Stimulated activated CD4-positive, alpha-beta T cell treated with anti-CD3 and anti-CD28 coated beads, Interleukin-12 subunit alpha, Interleukin-12 subunit beta, amount 100 ng/mL, for 4 hours (primary cell): ENCODE measurements around the gene PEX16.
A peak's percentile ranks its signal among the peaks of the same experiment; 100 is the strongest.

ENCODE experiments used
- DNase-seq: peaks from one replicate; pipeline ENCODE4 v3.0.0-alpha.2; 2020

Gene PEX16

DNA sequence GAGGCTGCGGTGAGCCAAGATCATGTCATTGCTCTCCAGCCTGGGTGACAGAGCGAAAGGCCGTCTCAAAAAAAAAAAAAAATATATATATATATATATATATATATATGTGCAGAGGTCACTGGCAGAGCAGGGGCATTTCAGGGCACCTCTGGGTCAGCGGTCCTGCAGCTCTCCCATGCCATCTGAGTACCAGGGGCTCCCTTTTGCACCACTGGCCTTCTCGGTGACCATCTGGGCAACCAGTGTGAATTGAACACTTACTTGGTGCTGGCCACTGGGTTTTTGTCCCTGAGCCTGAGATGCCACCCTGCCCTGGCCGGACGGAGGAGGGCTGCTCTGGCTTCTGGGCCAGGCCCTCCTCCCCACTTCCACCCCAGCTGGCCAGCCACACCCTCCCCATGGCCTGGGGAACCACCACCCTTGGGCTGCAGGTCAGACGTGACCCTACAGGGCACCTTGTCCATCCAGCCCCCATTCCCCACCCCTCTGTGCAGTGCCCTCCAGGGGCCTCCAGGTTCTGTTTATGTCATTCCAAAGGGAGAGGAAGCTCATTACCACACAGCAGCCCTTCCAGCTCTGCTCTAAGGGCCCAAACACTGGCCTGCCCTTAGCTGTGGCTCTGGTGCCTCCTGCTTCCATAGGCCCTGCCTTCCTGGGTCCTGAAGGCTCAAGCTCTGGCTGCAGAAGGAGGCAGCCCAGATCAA lies 22.0 kb downstream of the PEX16 start:
- DNase-seq: no peak

DNA sequence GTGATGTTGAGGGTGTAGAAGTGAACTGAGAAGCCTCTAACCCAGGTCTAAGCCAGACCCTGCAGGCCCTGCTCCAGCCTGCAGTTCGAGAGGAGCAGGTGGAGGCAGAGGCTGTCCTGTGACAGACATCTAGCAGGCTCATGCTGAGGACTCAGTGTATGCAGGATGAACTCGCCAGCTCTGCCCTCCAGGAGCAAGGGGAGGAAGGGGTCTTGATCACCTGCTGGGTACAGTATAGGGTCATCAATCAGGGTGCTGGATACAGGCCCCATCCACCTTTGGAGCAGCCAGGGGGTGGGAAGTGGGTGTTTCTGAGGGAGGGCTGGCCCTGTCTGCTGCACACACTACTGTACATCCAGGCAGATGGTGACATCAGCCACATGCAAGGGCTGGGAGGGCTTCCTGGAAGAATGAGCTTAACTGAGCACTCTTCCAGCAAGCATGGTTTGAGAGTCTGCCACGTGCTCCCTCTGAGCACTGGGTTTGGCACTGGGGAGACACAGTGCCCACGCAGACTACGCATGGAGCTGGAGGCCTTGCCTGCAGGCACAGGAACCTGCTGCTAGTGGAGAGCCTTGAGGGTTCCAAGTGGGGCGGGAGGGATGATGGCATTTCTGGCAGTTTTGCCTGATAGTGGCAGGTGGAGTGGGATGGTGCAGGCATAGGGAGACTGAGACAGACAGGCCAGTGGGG lies 23.0 kb downstream of the PEX16 start:
- no peak for DNase-seq

- DNase-seq: no peak
Measured at GRCh38 chr11:45892856-45893255, 24.8 kb downstream of the PEX16 start.

- DNase-seq: no peak
Measured at GRCh38 chr11:45890886-45891550, 26.7 kb downstream of the PEX16 start.

GRCh38 chr11:45889966-45890365 lies 27.7 kb downstream of the PEX16 start:
- no peak for DNase-seq

- DNase-seq: no peak
Measured at GRCh38 chr11:45889555-45889954, 28.1 kb downstream of the PEX16 start.

DNA sequence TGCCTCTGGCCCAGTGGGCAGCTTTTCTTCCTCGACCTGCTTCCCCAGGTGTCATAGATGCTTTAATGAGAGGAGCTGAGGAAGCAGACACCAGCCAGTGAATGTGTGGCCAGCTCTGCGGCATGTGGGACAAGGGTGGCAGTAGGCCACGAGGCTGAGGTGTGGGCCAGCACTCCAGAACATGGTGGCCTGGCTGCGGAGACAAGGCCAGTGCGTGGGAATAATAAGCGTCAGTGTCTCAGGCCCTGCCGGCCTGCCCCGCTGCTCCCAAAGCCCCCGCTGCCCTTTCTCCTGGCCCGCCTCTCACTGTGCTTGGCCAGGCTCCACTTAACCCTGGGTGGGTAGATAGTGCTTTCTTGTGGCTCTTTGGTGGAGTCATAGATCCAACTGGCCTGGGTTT lies 30.1 kb downstream of the PEX16 start:
- DNase-seq: no peak

DNA sequence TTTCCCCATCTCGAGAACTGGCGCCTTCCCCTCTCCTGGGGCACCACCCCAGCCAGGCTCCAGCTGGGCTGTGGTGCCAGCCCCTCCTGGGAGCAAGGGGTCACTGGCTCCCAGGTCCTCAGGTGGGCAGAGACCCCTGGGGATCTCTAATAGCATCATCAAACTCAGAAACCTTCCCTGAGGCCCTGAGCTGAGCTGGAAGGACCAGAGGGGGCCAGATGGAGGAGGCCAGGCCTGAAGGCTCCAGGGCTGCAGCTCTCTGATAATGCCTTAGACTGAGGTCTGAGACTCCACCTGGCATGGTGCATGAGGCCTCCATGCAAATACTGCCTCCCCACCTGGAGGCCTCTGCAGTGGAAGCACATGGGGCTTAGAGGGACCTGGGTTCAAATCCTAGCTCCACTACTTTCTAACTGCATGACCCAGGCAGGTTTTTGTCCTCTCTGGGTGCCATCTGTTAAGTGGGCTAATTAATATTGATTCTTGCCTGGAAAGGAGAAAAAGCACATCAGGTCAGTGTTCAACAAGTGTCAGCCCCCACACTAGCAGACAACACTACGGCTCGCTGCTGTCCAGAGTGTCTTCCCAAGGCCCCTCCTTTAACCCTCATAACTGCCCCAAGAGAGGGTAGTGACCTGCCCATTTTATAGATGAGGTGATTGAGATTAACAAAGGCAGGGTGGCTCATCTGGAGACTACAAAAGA lies 30.7 kb downstream of the PEX16 start:
- no peak for DNase-seq

GRCh38 chr11:45885921-45886721 lies 31.6 kb downstream of the PEX16 start:
- no peak for DNase-seq

DNA sequence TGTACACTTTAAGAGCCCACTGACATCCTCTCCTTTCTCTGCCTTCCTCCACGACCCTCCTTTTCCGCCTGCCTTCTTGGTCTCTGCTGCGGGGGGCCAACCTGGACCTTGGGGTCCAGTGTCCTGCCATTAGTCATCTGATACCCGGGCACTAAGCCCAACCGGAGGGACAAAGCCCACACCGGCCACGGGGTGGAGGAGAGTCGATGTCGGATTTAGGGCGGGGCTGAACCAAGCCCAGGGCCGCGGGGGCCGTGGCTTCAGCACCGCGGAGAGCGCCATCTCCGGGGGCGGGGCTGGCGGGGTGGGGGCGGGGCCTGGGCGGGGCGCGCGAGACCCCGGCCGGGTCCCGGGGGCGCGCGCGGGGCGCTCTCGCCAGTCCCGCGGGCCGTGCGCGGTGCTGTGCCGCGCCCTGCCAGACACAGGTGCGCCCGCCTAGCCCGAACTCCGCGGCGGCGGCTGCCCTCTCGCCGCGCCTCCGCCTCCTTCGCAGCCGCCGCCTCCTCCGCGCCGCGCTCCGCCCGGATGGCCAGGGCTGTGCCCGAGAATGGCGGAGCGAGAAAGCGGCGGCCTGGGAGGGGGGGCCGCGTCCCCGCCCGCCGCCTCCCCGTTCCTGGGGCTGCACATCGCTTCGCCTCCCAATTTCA lies 32.3 kb downstream of the PEX16 start, which contains the start of gene MAPK8IP1:
Gene MAPK8IP1 (plus strand): TSS at position 378 of the 647 bp plus-strand sequence. CDS start 170 bp downstream, at position 548.
- peak; percentile 54 for DNase-seq

GRCh38 chr11:45884596-45885185 lies 33.0 kb downstream of the PEX16 start:
- no peak for DNase-seq

DNA sequence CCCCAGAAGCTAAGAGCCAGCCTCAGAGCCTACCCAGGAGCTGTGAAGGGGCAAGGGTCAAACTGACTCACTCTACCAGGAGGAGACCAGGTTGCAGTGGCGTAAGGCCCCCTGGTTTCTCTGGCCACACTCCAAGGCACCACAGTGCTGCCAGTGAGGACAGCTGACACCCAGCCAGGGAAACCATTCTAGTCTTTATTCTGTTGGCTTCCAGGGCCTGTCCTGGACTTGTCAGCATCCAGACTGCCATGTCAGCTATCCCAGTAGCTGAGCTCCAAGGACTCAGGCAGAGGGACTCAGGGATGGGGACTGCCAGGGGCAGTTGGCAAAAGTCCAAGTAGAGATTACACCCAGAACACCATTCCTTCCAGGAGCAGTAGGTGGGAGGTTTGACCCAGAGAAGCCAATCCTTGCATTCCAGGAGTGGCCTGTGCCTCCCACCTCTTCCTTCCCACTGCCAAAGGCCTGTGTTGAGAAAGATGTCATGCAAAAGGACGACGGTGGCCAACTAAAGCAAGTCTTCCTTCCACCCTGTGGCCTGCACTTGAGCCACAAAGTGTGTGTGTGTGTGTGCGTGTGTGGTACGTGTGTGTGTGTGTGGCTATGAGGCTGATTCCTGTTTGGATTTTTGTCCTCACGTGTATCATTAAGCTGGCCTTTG lies 35.8 kb downstream of the PEX16 start:
- no peak for DNase-seq

DNA sequence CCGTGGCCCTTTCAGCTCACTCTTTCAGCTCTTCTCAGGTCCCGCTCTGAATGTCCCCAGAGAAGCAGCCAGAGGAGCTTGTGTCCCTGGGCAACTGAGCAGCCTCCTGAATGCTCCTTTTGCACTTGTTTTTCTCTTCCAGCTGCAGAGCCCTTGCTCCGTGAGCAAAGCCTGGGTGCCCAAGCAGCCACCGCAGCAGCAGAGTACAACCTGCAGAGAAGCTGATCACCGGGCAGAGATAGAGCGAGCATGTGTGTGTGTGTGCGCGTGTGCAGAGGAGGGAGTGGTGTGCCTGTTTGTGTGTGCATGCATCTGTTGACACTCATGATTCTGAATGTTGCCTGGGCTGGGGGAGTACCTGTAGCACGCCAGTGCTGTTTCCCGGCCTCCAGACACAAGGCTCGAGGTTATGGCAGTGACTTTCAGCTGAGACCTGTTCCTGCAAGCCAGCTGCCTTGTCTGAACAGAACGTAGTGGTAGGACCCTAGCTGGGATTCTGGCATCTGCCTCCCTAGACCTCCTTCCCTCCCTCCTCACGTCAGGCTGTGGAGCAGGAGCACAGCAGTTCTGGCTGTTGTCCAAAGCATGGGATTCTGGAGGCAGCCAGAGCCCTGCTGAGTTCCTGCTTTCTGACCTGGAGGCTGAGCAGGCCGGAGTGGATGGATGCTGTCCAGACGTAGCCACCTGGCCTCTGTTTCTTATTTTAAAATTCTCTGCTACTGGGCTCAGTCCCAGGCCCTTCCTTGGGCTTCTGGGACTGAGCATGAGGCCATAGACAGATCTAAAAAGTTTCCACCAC lies 36.7 kb downstream of the PEX16 start:
- DNase-seq: no peak

DNA sequence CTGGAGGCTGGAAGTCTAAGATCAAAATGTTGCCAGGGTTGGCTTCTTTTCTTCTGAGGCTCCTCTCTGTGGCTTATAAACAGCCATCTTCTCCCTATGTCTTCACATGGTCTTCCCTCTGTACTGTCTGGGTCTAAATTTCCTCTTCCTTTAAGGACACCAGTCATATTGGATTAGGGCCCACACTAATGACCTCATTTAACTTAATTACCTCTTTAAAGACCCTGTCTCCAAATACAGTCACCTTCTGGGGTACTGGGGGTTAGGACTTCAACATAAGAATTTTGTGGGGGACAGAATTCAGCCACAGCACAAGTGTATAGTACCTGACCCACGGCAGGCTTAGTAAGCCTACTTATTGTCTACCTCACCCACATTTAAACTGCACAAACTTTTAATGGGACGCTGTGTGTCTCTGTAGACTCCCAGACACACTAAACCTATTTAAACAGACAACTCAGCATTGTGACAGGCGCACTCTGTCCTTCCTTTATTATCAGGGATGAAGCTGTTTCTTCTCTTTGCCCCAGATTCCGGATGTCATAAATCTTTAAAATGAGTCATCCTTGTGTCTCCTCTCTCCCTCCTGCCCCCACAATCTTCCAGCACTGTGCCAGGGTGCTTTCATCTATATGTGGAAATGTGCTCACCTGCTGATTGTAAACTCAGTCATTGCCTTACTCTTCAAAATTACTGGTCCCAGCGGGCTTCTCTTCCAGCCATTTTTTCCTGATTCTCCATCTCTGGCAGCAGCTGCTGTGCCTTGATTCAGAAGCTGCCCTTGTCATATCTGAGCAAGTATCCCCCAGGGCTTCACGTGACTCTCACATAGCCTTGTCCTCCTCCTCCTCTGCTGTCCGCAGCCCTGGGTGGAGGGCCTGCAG lies 37.6 kb downstream of the PEX16 start:
- DNase-seq: no peak

- no peak for DNase-seq
Measured at GRCh38 chr11:45877845-45878244, 39.8 kb downstream of the PEX16 start.

DNA sequence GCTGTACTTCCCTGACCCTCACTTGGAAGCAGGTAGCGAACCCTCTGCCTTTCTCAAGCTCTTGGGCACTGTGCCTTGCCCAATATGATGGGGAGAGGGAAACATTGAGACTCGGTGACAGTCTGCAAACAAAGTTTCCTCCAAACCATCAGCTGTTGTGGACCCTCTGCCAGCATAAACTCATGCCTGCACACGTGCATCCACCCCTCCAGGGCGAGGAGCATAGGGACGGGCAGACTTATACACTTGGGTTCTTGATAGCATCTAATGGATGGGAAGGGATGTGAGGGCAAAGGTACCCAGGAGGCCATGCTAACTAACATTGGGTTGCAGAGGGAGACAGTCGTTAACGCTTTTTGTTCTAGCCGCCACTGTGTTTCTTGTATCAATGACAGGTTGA lies 40.5 kb downstream of the PEX16 start:
- no peak for DNase-seq

DNA sequence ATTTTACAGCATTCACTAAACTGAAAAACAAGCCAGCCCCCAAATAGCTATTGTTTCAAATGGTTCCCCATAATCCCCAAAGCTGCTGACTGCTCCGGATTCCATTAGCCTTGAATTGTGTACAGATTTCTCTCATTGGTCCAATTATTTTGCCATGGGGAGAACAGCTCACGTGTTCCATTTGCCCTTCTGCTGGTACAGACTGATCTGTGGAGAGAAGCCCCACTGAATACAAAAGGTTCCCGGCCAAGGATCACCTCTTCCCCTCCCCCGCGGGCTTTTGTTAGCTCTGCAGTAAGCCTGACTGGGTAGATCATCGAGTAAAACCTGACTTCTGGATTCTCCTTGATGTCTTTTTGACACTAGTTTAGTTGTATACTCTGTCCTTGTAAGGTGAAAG lies 41.3 kb downstream of the PEX16 start:
- no peak for DNase-seq

DNA sequence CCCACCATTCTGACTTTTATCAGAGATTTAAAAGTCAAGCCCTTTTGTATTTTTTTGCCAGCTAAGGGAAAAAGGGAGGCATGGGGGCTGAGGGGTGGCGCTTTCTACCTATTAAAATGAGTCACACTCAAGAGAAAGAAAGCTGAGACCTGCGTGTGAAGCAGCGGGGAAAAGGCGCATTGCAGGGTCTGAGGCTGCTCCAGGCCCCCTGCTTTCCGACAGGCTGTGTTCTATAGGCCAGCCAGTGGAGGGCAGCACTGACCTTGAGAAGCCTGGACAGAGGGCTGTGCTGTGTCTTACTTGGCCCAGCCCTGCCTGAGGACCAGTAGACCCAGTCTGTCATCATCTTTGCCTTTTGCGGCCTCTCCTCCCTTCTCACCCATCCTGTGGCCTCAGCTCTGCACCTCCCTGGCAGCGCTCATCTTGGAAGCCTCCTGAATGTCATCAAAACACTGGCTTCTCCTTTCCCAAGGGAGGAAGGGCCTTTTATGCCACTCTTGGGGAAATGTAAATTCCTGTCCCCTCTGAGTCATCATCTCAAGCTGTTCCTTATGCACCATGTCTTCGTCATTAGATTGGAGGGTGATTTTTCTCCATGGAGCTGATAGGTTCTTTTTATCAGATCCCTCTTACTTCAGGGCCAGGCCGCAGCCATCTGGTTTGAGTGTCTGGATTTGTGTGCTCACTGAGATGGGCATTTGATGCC lies 44.9 kb downstream of the PEX16 start:
- no peak for DNase-seq
